ENCODE measurements around the gene GRIN3B. TPM values are rescaled to one million over a fixed set of nuclear protein-coding genes. Genes with fewer than 3 reads are reported as not detected.

GRIN3B gene
- polyA plus RNA-seq, 1 experiment, result 0.38 TPM

GRCh38 chr19:1045247-1045603 lies 45.0 kb downstream of the GRIN3B start:
- H3K27ac ChIP-seq (ENCODE audit: low read depth, low read length), result no peak overlapping the region
- no peak for DNase-seq (ENCODE audit: low read depth, low spot score)
- CTCF ChIA-PET, result no interaction called here
- peaks cover 42% of the 10 kb centered on the region for H3K9me3 ChIP-seq (ENCODE audit: control insufficient read depth, insufficient read depth, low read length)
- no peak for TF ChIP-seq CTCF (IDR thresholded peaks at IDR 0.05; ENCODE audit: low read depth, low read length)
- H3K27me3 ChIP-seq (ENCODE audit: control insufficient read depth, insufficient read depth, low read length), result no peaks in the 10 kb centered on the region
- H3K4me3 ChIP-seq (ENCODE audit: low read depth, low read length), result no peak overlapping the region
- POLR2A ChIA-PET, result no interaction called here

GRCh38 chr19:1046117-1046626 lies 46.0 kb downstream of the GRIN3B start:
- POLR2A ChIA-PET, result no interaction called here
- Histone ChIP-seq H3K9me3 (ENCODE audit: control insufficient read depth, insufficient read depth, low read length) (peaks cover 47% of the 10 kb centered on the region), H3K27me3 (ENCODE audit: control insufficient read depth, insufficient read depth, low read length) (no peaks in the 10 kb centered on the region), H3K4me3 (ENCODE audit: low read depth, low read length) (no peak overlapping the region), H3K27ac (ENCODE audit: low read depth, low read length) (no peak overlapping the region)
- no peak for TF ChIP-seq CTCF (IDR thresholded peaks at IDR 0.05; ENCODE audit: low read depth, low read length)
- CTCF ChIA-PET, result no interaction called here
- DNase-seq (ENCODE audit: low read depth, low spot score), result no peak

- Histone ChIP-seq H3K27ac (ENCODE audit: low read depth, low read length) (no peak overlapping the region), H3K9me3 (ENCODE audit: control insufficient read depth, insufficient read depth, low read length) (peaks cover 56% of the 10 kb centered on the region), H3K4me3 (ENCODE audit: low read depth, low read length) (no peak overlapping the region), H3K27me3 (ENCODE audit: control insufficient read depth, insufficient read depth, low read length) (no peaks in the 10 kb centered on the region)
- ChIA-PET CTCF (no interaction called here), POLR2A (interaction anchor here (0.6 kb wide), 1 partner anchor 206 kb away, joined by 3 read pairs; no protein-coding TSS in a partner anchor)
- TF ChIP-seq CTCF (IDR thresholded peaks at IDR 0.05; ENCODE audit: low read depth, low read length), result no peak
- no peak for DNase-seq (ENCODE audit: low read depth, low spot score)
These were observed 46.8 kb downstream of the GRIN3B start for GRCh38 chr19:1046836-1047695.

GRCh38 chr19:1047696-1048147 lies 47.5 kb downstream of the GRIN3B start:
- Histone ChIP-seq H3K9me3 (ENCODE audit: control insufficient read depth, insufficient read depth, low read length) (peaks cover 57% of the 10 kb centered on the region), H3K27me3 (ENCODE audit: control insufficient read depth, insufficient read depth, low read length) (no peaks in the 10 kb centered on the region), H3K4me3 (ENCODE audit: low read depth, low read length) (no peak overlapping the region), H3K27ac (ENCODE audit: low read depth, low read length) (no peak overlapping the region)
- ChIA-PET CTCF (no interaction called here), POLR2A (interaction anchor here (0.6 to 0.7 kb wide), 2 partner anchors 170 to 205 kb away, joined by 3 to 9 read pairs; no protein-coding TSS in a partner anchor)
- DNase-seq (ENCODE audit: low read depth, low spot score), result no peak
- no peak for TF ChIP-seq CTCF (IDR thresholded peaks at IDR 0.05; ENCODE audit: low read depth, low read length)

GRCh38 chr19:1049106-1049505 lies 48.9 kb downstream of the GRIN3B start:
- TF ChIP-seq CTCF (IDR thresholded peaks at IDR 0.05; ENCODE audit: low read depth, low read length), result no peak
- DNase-seq (ENCODE audit: low read depth, low spot score), result no peak
- Histone ChIP-seq H3K27ac (ENCODE audit: low read depth, low read length) (no peak overlapping the region), H3K27me3 (ENCODE audit: control insufficient read depth, insufficient read depth, low read length) (no peaks in the 10 kb centered on the region), H3K9me3 (ENCODE audit: control insufficient read depth, insufficient read depth, low read length) (peaks cover 65% of the 10 kb centered on the region), H3K4me3 (ENCODE audit: low read depth, low read length) (no peak overlapping the region)
- CTCF ChIA-PET, result no interaction called here
- POLR2A ChIA-PET, result no interaction called here

All from AG04450 (cell line).